Large intestine (tissue), 3 donors: Measurements from ENCODE around the gene PDE1A. TPM values are rescaled to one million over a fixed set of nuclear protein-coding genes. Genes with fewer than 3 reads are reported as not detected.
A peak's percentile ranks its signal among the peaks of the same experiment; 100 is the strongest.

Experiments used
- DNase-seq, 2 donors: peaks; one replicate each; pipeline versions ENCODE4 v3.0.0 to v3.0.0-alpha.2; 2013
- H3K27ac ChIP-seq: one replicate; pipeline ENCODE4 v1.5.1; 2013; ENCODE audit warnings: low read length
- H3K27me3 ChIP-seq: 2 replicates; pipeline ENCODE4 v1.6.1; 2013; ENCODE audit warnings: low read length; ENCODE audit not compliant: control insufficient read depth, insufficient read depth
- H3K36me3 ChIP-seq: 2 replicates; pipeline ENCODE4 v1.6.1; 2013; ENCODE audit warnings: low read length; ENCODE audit not compliant: control insufficient read depth, insufficient read depth
- H3K4me1 ChIP-seq: one replicate; pipeline ENCODE4 v1.6.1; 2013; ENCODE audit warnings: low read length; ENCODE audit not compliant: control insufficient read depth, insufficient read depth
- H3K4me3 ChIP-seq: one replicate; pipeline ENCODE4 v1.5.1; 2013; ENCODE audit warnings: low read length
- H3K9me3 ChIP-seq: one replicate; pipeline ENCODE4 v1.6.1; 2013; ENCODE audit warnings: mild to moderate bottlenecking, low read depth, low read length, moderate library complexity; ENCODE audit not compliant: control insufficient read depth
- WGBS: methylation state at CpG from one replicate; pipeline ENCODE4 v1.1.5; 2013; ENCODE audit warnings: low lambda C conversion rate; ENCODE audit not compliant: insufficient coverage; 5-methylcytosine and 5-hydroxymethylcytosine counted together
- polyA plus RNA-seq: library from polyadenylated mRNA; unstranded; fragments of 120-200 nt; gene quantifications from one replicate; pipeline ENCODE4 v1.2.1, GENCODE V29; 2013

Gene PDE1A
- polyA plus RNA-seq, 1 donor = 16.1 TPM

DNA sequence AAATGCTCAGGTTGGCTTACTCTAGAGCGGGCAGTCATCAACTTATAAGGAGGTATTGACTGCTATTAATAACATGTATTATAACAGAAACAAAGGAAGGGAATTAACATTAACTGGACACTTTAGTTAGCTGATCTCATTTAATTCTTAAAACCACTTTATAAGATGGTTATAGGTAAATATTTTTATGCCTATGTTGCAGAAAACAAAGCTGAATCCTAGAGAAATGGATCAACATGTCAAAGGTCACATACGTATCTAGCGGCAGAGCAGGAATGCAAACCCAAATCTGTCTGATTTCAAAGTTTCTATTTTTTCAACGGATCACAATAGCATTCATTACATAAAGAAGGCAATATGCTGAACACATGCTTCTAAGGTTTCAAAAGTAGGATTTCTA lies 200.0 kb downstream of the PDE1A start:
- Histone ChIP-seq H3K4me1 (no peaks in the 10 kb centered on the region), H3K27ac (no peak overlapping the region), H3K27me3 (no peaks in the 10 kb centered on the region), H3K9me3 (no peaks in the 10 kb centered on the region), H3K36me3 (no peaks in the 10 kb centered on the region), H3K4me3 (no peak overlapping the region)
- no peak for DNase-seq
- 50% methylated on average over 1 of the region's 4 CpGs for WGBS

GRCh38 chr2:182224669-182225068 lies 202.2 kb downstream of the PDE1A start:
- Histone ChIP-seq H3K27me3 (no peaks in the 10 kb centered on the region), H3K9me3 (no peaks in the 10 kb centered on the region), H3K27ac (no peak overlapping the region), H3K4me3 (no peak overlapping the region), H3K4me1 (no peaks in the 10 kb centered on the region), H3K36me3 (no peaks in the 10 kb centered on the region)
- WGBS = 100% methylated on average over 1 of the region's 3 CpGs
- DNase-seq = no peak

GRCh38 chr2:182220998-182221397 lies 205.8 kb downstream of the PDE1A start:
- H3K4me3 ChIP-seq = no peak overlapping the region
- no peak overlapping the region for H3K27ac ChIP-seq
- no peaks in the 10 kb centered on the region for H3K27me3 ChIP-seq
- no peaks in the 10 kb centered on the region for H3K36me3 ChIP-seq
- no peaks in the 10 kb centered on the region for H3K9me3 ChIP-seq
- WGBS = no CpG with 5 or more reads among the region's 3 CpGs
- no peaks in the 10 kb centered on the region for H3K4me1 ChIP-seq
- no peak for DNase-seq

DNA sequence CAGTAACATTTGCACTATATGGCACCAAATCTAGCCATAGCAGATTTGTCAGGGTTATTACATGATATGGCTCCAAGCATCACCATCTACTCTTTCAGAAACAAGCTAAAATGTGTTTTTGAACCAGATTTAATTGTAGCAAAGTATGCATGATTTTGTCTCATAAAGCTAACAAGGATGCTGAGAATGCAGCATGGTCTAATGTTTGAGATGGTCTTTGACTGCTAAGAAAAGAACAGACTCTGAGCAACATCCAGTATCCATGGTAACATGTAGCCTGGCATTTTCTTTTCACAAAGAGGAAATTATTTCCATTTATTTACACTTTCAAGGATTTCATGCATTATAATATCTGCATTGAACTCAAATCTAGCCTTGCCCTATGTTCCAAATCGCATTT lies 206.5 kb downstream of the PDE1A start:
- Histone ChIP-seq H3K4me3 (no peak overlapping the region), H3K9me3 (no peaks in the 10 kb centered on the region), H3K27ac (no peak overlapping the region), H3K4me1 (no peaks in the 10 kb centered on the region), H3K36me3 (no peaks in the 10 kb centered on the region), H3K27me3 (no peaks in the 10 kb centered on the region)
- 83% methylated on average over 1 of the region's 1 CpG for WGBS
- DNase-seq = peak in 1 of 2 donors; percentile 4

GRCh38 chr2:182210669-182211068 lies 216.2 kb downstream of the PDE1A start:
- H3K4me1 ChIP-seq = no peaks in the 10 kb centered on the region
- H3K4me3 ChIP-seq = no peak overlapping the region
- no peaks in the 10 kb centered on the region for H3K27me3 ChIP-seq
- no peak overlapping the region for H3K27ac ChIP-seq
- H3K9me3 ChIP-seq = no peaks in the 10 kb centered on the region
- H3K36me3 ChIP-seq = no peaks in the 10 kb centered on the region
- DNase-seq = no peak

GRCh38 chr2:182208421-182208820 lies 218.4 kb downstream of the PDE1A start:
- Histone ChIP-seq H3K27ac (no peak overlapping the region), H3K36me3 (no peaks in the 10 kb centered on the region), H3K4me3 (no peak overlapping the region), H3K4me1 (no peaks in the 10 kb centered on the region), H3K27me3 (no peaks in the 10 kb centered on the region), H3K9me3 (no peaks in the 10 kb centered on the region)
- no peak for DNase-seq
- WGBS = no CpG with 5 or more reads among the region's 4 CpGs

- no peaks in the 10 kb centered on the region for H3K27me3 ChIP-seq
- H3K9me3 ChIP-seq = no peaks in the 10 kb centered on the region
- no peak for DNase-seq
- no peaks in the 10 kb centered on the region for H3K4me1 ChIP-seq
- no peak overlapping the region for H3K4me3 ChIP-seq
- H3K36me3 ChIP-seq = no peaks in the 10 kb centered on the region
- WGBS = 80% methylated on average over 1 of the region's 5 CpGs
- H3K27ac ChIP-seq = no peak overlapping the region
Measured at GRCh38 chr2:182207049-182207746, 219.6 kb downstream of the PDE1A start.

DNA sequence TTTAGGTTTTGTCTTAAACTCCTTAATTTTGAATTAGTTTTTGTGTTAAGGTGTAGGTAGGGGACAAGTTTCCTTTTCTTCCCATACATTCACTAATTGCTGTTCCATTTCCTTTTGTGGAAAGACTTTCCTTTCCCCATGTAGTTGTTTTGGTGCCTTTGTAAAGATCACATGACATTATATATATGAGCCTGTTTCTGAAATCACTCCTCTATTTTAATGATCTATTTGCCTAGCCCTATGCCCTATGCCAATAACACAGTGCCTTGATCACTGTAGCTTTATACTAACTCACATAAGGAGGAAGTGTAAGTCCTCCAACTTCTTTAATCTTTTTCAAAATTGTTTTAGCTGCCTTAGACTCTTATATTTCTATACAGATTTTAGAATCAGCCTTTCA lies 229.3 kb downstream of the PDE1A start:
- H3K9me3 ChIP-seq = no peaks in the 10 kb centered on the region
- no peaks in the 10 kb centered on the region for H3K27me3 ChIP-seq
- no peak overlapping the region for H3K27ac ChIP-seq
- H3K4me3 ChIP-seq = no peak overlapping the region
- DNase-seq = no peak
- H3K36me3 ChIP-seq = peaks cover 2% of the 10 kb centered on the region
- no peaks in the 10 kb centered on the region for H3K4me1 ChIP-seq

DNA sequence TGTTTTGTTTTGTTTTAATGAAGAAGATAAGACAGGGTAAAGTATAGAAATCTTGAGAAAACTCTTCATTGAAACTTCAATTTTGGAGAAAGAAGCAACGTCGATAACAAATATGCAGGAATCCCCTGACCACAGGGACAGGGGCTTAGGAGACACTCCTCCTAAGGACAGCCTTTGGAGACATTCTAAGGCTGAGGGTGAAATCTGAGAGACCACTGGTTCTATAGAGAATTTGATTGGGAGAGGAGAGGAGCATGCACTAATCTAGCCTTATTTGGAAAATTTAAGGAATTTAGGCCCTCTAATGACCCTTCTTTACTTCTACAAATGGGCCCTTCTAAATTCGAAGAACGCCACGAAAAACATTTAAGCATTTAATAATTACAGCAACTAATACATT lies 233.5 kb downstream of the PDE1A start:
- no CpG with 5 or more reads among the region's 5 CpGs for WGBS
- Histone ChIP-seq H3K4me1 (no peaks in the 10 kb centered on the region), H3K36me3 (no peaks in the 10 kb centered on the region), H3K4me3 (no peak overlapping the region), H3K27me3 (no peaks in the 10 kb centered on the region), H3K27ac (no peak overlapping the region), H3K9me3 (no peaks in the 10 kb centered on the region)
- no peak for DNase-seq

DNA sequence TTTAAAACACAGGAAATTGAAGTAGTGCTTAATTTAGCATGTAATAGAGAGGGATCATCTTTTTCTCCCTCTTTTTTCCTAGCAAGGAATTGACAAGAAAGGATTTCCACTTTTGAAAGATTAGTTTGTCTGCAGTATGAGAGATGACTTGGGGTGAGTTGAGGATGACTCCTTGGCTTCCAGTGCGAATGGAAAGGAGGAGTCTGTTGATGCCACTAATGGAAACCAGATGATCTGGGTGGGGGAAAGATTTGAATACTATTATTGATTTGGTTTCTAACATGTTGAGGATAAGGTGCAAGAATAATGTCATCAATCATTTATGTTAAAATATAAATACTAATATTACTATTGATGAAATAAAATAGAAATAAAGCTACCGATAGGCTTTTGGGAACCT lies 235.8 kb downstream of the PDE1A start:
- no CpG with 5 or more reads among the region's 2 CpGs for WGBS
- no peaks in the 10 kb centered on the region for H3K36me3 ChIP-seq
- H3K27me3 ChIP-seq = no peaks in the 10 kb centered on the region
- no peak for DNase-seq
- no peaks in the 10 kb centered on the region for H3K9me3 ChIP-seq
- no peak overlapping the region for H3K4me3 ChIP-seq
- no peaks in the 10 kb centered on the region for H3K4me1 ChIP-seq
- no peak overlapping the region for H3K27ac ChIP-seq

GRCh38 chr2:182187130-182187529 lies 239.7 kb downstream of the PDE1A start:
- Histone ChIP-seq H3K36me3 (no peaks in the 10 kb centered on the region), H3K9me3 (peaks cover 7% of the 10 kb centered on the region), H3K27me3 (no peaks in the 10 kb centered on the region), H3K4me1 (no peaks in the 10 kb centered on the region), H3K4me3 (no peak overlapping the region), H3K27ac (no peak overlapping the region)
- no peak for DNase-seq
